ENCODE measurements around the gene TRPC4AP. TPM values are rescaled to one million over a fixed set of nuclear protein-coding genes. Genes with fewer than 3 reads are reported as not detected.

TRPC4AP gene
- total and polyA plus RNA-seq, 10 of the 15 experiments (the other 5 are each of a cell fraction or from before 2014, with no cell fraction given): 1.1 to 61.7 (median 41.2) TPM

- no peak for ATAC-seq
- Histone ChIP-seq H3K79me2 (ENCODE audit: control insufficient read depth, insufficient read depth, low read length) (no peaks in the 10 kb centered on the region), H3K4me2 (ENCODE audit: control insufficient read depth, insufficient read depth) (no peak overlapping the region), H3K9ac (ENCODE audit: control insufficient read depth, insufficient read depth, low read length) (no peak overlapping the region), H3K9me3 (replicated peaks; ENCODE audit: control insufficient read depth, insufficient read depth, low read length) (no peaks in the 10 kb centered on the region), H3K4me3 (no peak overlapping the region), H2AFZ (ENCODE audit: control insufficient read depth, low read depth, low read length) (no peak overlapping the region), H3K36me3 (ENCODE audit: control insufficient read depth in 2 of 2, insufficient read depth in 2 of 2, low read length in 1 of 2) (no peaks in the 10 kb centered on the region), H4K20me1 (ENCODE audit: control insufficient read depth, insufficient read depth) (no peaks in the 10 kb centered on the region), H3K27ac (ENCODE audit: control insufficient read depth, insufficient read depth) (no peak overlapping the region), H3K27me3 (replicated peaks in 1 of 2; ENCODE audit: control insufficient read depth in 2 of 2, insufficient read depth in 2 of 2, low read length in 1 of 2) (no peaks in the 10 kb centered on the region), H3K4me1 (ENCODE audit: control insufficient read depth, insufficient read depth, low read length) (no peaks in the 10 kb centered on the region)
- POLR2A ChIA-PET: no interaction called here
- RAD21 ChIA-PET (ENCODE audit: unreplicated experiment): no interaction called here
- WGBS (ENCODE audit: insufficient coverage, insufficient replicate concordance, low lambda C conversion rate, missing lambda C conversion rate): 72% methylated on average over 22 of the region's 22 CpGs
- intact Hi-C loops (cut with micrococcal nuclease; ENCODE audit: unreplicated experiment) (no loop called here), in situ Hi-C loops (cut with MboI) (no loop called here)
- no peak for FAIRE-seq
- no peak for DNase-seq (ENCODE audit: low read depth, low spot score)
- BruUV-seq (replicated peaks): no TSS peak
- SMC1A ChIA-PET (ENCODE audit: uncharacterized antibody, unreplicated experiment): no interaction called here
- CTCF ChIA-PET: no interaction called here
- TF ChIP-seq RAD21 (IDR thresholded peaks at IDR 0.05; ENCODE audit: insufficient read depth, low read depth, low read length) (no peak), RCOR1 (conservative IDR thresholded peaks at IDR 0.05; ENCODE audit: low read depth, low read length) (no peak), NFIC (IDR thresholded peaks at IDR 0.05; ENCODE audit: low read depth, low read length) (no peak), SPI1 (IDR thresholded peaks at IDR 0.05; ENCODE audit: borderline replicate concordance, insufficient read depth, low read depth, low read length) (no peak), ZNF24 (IDR thresholded peaks at IDR 0.05) (no peak), POLR2AphosphoS2 (IDR thresholded peaks at IDR 0.05; ENCODE audit: low read depth, low read length) (no peak), JUNB (IDR thresholded peaks at IDR 0.05) (no peak), SUPT20H (IDR thresholded peaks at IDR 0.05; ENCODE audit: borderline replicate concordance, control insufficient read depth, low read depth, low read length) (no peak), SREBF1 (IDR thresholded peaks at IDR 0.05; ENCODE audit: low read length) (no peak), E4F1 (IDR thresholded peaks at IDR 0.05; ENCODE audit: borderline replicate concordance, partially characterized antibody) (no peak), HCFC1 (IDR thresholded peaks at IDR 0.05; ENCODE audit: low read length) (no peak), KAT2A (conservative IDR thresholded peaks at IDR 0.05; ENCODE audit: control insufficient read depth, low read depth, low read length) (no peak), KLF5 (IDR thresholded peaks at IDR 0.05; ENCODE audit: partially characterized antibody) (no peak), NBN (IDR thresholded peaks at IDR 0.05) (no peak), PKNOX1 (IDR thresholded peaks at IDR 0.05) (no peak)
- TF ChIP-seq, protein P1, sequence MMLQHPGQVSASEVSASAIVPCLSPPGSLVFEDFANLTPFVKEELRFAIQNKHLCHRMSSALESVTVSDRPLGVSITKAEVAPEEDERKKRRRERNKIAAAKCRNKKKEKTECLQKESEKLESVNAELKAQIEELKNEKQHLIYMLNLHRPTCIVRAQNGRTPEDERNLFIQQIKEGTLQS (IDR thresholded peaks at IDR 0.05; ENCODE audit: borderline replicate concordance, extremely low read depth, low read depth, low read length): no peak
- TF ChIP-seq, protein P2, sequence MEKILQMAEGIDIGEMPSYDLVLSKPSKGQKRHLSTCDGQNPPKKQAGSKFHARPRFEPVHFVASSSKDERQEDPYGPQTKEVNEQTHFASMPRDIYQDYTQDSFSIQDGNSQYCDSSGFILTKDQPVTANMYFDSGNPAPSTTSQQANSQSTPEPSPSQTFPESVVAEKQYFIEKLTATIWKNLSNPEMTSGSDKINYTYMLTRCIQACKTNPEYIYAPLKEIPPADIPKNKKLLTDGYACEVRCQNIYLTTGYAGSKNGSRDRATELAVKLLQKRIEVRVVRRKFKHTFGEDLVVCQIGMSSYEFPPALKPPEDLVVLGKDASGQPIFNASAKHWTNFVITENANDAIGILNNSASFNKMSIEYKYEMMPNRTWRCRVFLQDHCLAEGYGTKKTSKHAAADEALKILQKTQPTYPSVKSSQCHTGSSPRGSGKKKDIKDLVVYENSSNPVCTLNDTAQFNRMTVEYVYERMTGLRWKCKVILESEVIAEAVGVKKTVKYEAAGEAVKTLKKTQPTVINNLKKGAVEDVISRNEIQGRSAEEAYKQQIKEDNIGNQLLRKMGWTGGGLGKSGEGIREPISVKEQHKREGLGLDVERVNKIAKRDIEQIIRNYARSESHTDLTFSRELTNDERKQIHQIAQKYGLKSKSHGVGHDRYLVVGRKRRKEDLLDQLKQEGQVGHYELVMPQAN (conservative IDR thresholded peaks at IDR 0.05): no peak
Measured at GRCh38 chr20:34980543-34981233, 111.9 kb downstream of the TRPC4AP start.

Data from GM12878 (cell line).